A549 (cell line): ENCODE data around the gene GRAMD1A.

Experiments used
- EP300 ChIP-seq, 2 experiments: fragments of >200 bp; sonication (Bioruptor Twin); formaldehyde crosslinking; IDR thresholded peaks; 2 replicates in 1 of 2; 3 replicates in 1 of 2; pipeline ENCODE4 v1.6.1; 2016 to 2017
- RAD21 ChIP-seq, 2 experiments: fragments of >200 bp in 1 of 2; sonication (Bioruptor Twin) in 1 of 2; formaldehyde crosslinking in 1 of 2; IDR thresholded peaks in 1 of 2; conservative IDR thresholded peaks in 1 of 2; 2 replicates in 1 of 2; 3 replicates in 1 of 2; pipeline ENCODE4 v1.6.1; 2012 to 2018; ENCODE audit warnings: inconsistent platforms in 1 of 2
- TF ChIP-seq, protein P1 (sequence below): fragments of >200 bp; sonication (Bioruptor Twin); formaldehyde crosslinking; IDR thresholded peaks from 3 replicates; pipeline ENCODE4 v1.5.1; 2016

DNA sequence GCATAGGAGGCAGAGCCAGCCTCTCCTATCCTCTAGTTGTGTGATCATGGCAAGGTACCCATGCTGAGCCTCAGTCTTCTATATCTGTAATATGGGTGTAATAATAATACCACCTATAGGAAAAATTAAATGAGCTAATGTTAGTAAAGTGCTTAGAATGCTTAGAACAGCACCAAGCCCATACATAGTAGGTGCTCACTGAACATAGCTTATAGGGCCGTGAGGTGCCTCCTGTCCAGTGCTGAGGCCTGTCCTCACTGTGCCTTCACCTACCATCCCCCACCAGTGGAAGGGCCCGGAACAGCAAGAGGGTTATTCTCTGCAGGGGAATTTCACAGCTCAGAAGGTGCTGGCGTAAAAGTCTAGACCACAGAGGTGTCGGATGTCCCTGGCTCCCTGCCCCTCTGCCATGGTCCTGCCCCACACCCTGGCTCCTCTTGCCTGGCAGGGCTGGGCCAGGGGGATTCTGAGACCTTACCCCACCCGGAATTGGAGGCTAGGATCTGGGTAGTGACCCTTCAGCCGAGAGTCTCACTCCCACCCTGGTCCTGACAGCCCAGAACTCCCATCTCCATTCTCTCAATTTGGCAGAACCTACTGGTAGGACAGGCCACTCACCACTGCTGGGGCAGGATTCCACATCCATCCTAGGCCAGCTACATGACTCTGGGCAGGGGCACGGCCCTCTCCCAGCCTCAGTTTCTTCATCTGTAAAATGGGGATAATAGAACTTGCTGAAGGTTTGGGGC is 27.9 kb downstream of the GRAMD1A start:
- TF ChIP-seq RAD21 (conservative IDR thresholded peaks at IDR 0.05 in 1 of 2, IDR thresholded peaks at IDR 0.05 in 1 of 2) = no peak
- no peak for TF ChIP-seq EP300 (IDR thresholded peaks at IDR 0.05)
- TF ChIP-seq, protein P1, sequence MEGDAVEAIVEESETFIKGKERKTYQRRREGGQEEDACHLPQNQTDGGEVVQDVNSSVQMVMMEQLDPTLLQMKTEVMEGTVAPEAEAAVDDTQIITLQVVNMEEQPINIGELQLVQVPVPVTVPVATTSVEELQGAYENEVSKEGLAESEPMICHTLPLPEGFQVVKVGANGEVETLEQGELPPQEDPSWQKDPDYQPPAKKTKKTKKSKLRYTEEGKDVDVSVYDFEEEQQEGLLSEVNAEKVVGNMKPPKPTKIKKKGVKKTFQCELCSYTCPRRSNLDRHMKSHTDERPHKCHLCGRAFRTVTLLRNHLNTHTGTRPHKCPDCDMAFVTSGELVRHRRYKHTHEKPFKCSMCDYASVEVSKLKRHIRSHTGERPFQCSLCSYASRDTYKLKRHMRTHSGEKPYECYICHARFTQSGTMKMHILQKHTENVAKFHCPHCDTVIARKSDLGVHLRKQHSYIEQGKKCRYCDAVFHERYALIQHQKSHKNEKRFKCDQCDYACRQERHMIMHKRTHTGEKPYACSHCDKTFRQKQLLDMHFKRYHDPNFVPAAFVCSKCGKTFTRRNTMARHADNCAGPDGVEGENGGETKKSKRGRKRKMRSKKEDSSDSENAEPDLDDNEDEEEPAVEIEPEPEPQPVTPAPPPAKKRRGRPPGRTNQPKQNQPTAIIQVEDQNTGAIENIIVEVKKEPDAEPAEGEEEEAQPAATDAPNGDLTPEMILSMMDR = no peak
